IMR-90 (cell line): Measurements from ENCODE around the gene CCNJL. TPM values are rescaled to one million over a fixed set of nuclear protein-coding genes. Genes with fewer than 3 reads are reported as not detected.

Experiments
- ATAC-seq: fragments of 200-7000 bp; cut with Tn5 transposase; 2 replicates; pipeline ENCODE4 v1.9.1; 2020; ENCODE audit warnings: low read depth, mild to moderate bottlenecking, moderate library complexity
- BruUV-seq: library from RNA; stranded (reverse); fragments of 400-500 nt; replicated peaks from 2 replicates; lab custom pipeline; 2021; lab: Mats Ljungman, UMichigan
- CTCF ChIA-PET: fragments of 300-600 bp; formaldehyde crosslinking; extraction: SDS; loops from one replicate; lab custom pipeline; 2021; ENCODE audit warnings: antibody characterized with exemption; lab: Yijun Ruan, JAX
- POLR2A ChIA-PET: fragments of 300-600 bp; sonication (Branson Sonifier 250); formaldehyde crosslinking; loops from one replicate; lab custom pipeline; 2022; ENCODE audit warnings: antibody characterized with exemption; ENCODE audit not compliant: unreplicated experiment; lab: Charles Lee
- DNase-seq: peaks from one replicate; pipeline ENCODE4 v3.0.0; 2013
- H2AFZ ChIP-seq: replicated peaks from 2 replicates; pipeline ENCODE3; 2013; ENCODE audit warnings: low read length, mild to moderate bottlenecking; ENCODE audit not compliant: poor library complexity
- H2AK5ac ChIP-seq: 2 replicates; pipeline ENCODE4 v1.6.1; 2013; ENCODE audit warnings: low read depth, low read length, inconsistent platforms
- H2AK9ac ChIP-seq: replicated peaks from 2 replicates; pipeline ENCODE3; 2013; ENCODE audit warnings: mild to moderate bottlenecking, low read depth, low read length, moderate library complexity; ENCODE audit not compliant: poor library complexity
- H2BK120ac ChIP-seq: 2 replicates; pipeline ENCODE4 v1.6.1; 2013; ENCODE audit warnings: low read depth, low read length, inconsistent platforms
- H2BK15ac ChIP-seq: 3 replicates; pipeline ENCODE4 v1.6.1; 2013; ENCODE audit warnings: low read depth, low read length, inconsistent platforms
- H2BK20ac ChIP-seq: 2 replicates; pipeline ENCODE4 v1.6.1; 2013; ENCODE audit warnings: low read depth, mild to moderate bottlenecking, inconsistent platforms, low read length, moderate library complexity
- H2BK5ac ChIP-seq: 2 replicates; pipeline ENCODE4 v1.6.1; 2013; ENCODE audit warnings: mild to moderate bottlenecking, low read depth, low read length, inconsistent platforms; ENCODE audit not compliant: poor library complexity, severe bottlenecking
- H3K14ac ChIP-seq: replicated peaks from 2 replicates; pipeline ENCODE4 v1.6.1; 2013; ENCODE audit warnings: low read depth, low read length, inconsistent platforms
- H3K18ac ChIP-seq: 2 replicates; pipeline ENCODE4 v1.6.1; 2013; ENCODE audit warnings: low read depth, low read length, control low read depth
- H3K23ac ChIP-seq: 2 replicates; pipeline ENCODE4 v1.6.1; 2013; ENCODE audit warnings: low read depth, low read length, inconsistent platforms
- H3K27ac ChIP-seq: 2 replicates; pipeline ENCODE4 v1.5.1; 2013; ENCODE audit warnings: mild to moderate bottlenecking, control low read depth, low read length; ENCODE audit not compliant: insufficient read depth
- H3K27me3 ChIP-seq: 2 replicates; pipeline ENCODE4 v1.6.1; 2013; ENCODE audit warnings: low read length; ENCODE audit not compliant: control insufficient read depth, insufficient read depth
- H3K36me3 ChIP-seq: 2 replicates; pipeline ENCODE4 v1.6.1; 2013; ENCODE audit warnings: low read length, mixed read lengths; ENCODE audit not compliant: control insufficient read depth, insufficient read depth
- H3K4ac ChIP-seq: 2 replicates; pipeline ENCODE4 v1.6.1; 2013; ENCODE audit warnings: low read depth, low read length, inconsistent platforms
- H3K4me1 ChIP-seq: 2 replicates; pipeline ENCODE4 v1.6.1; 2013; ENCODE audit warnings: low read length, mixed read lengths; ENCODE audit not compliant: control insufficient read depth, insufficient read depth
- H3K4me2 ChIP-seq: 2 replicates; pipeline ENCODE4 v1.6.1; 2013; ENCODE audit warnings: low read depth, mild to moderate bottlenecking, control low read depth, low read length, moderate library complexity
- H3K4me3 ChIP-seq: 2 replicates; pipeline ENCODE4 v1.5.1; 2013; ENCODE audit warnings: low read depth, mild to moderate bottlenecking, control low read depth, low read length, moderate library complexity; ENCODE audit not compliant: insufficient read depth
- H3K56ac ChIP-seq: 2 replicates; pipeline ENCODE4 v1.6.1; 2013; ENCODE audit warnings: low read length, inconsistent platforms; ENCODE audit not compliant: insufficient read depth; ENCODE audit errors: extremely low read depth
- H3K79me1 ChIP-seq, 2 experiments: 2 replicates each; pipeline ENCODE4 v1.6.1; 2013; ENCODE audit warnings: low read length in 2 of 2, inconsistent platforms in 1 of 2, low read depth in 1 of 2
- H3K9ac ChIP-seq: 2 replicates; pipeline ENCODE4 v1.6.1; 2013; ENCODE audit warnings: low read depth, low read length, control low read depth
- H3K9me1 ChIP-seq: 2 replicates; pipeline ENCODE4 v1.6.1; 2013; ENCODE audit warnings: low read length, inconsistent platforms; ENCODE audit not compliant: insufficient read depth
- H3K9me3 ChIP-seq: 2 replicates; pipeline ENCODE4 v1.6.1; 2013; ENCODE audit warnings: low read length; ENCODE audit not compliant: control insufficient read depth, insufficient read depth
- H4K20me1 ChIP-seq: 2 replicates; pipeline ENCODE4 v1.6.1; 2013; ENCODE audit warnings: low read length, inconsistent platforms; ENCODE audit not compliant: insufficient read depth
- H4K5ac ChIP-seq: 2 replicates; pipeline ENCODE4 v1.6.1; 2013; ENCODE audit warnings: mild to moderate bottlenecking, low read depth, low read length, control low read depth
- H4K8ac ChIP-seq, 2 experiments: 2 replicates each; pipeline ENCODE4 v1.6.1; 2013; ENCODE audit warnings: low read depth in 2 of 2, low read length in 2 of 2, control low read depth in 1 of 2, inconsistent platforms in 1 of 2
- H4K91ac ChIP-seq: 2 replicates; pipeline ENCODE4 v1.6.1; 2013; ENCODE audit warnings: low read depth, low read length, inconsistent platforms; ENCODE audit not compliant: insufficient read depth
- CHD1 ChIP-seq: IDR thresholded peaks from 2 replicates; pipeline ENCODE4 v1.6.1; 2012; ENCODE audit warnings: low read depth, low read length, improper control_type of control experiment
- ELK1 ChIP-seq: fragments of 150-350 bp; IDR thresholded peaks from 2 replicates; pipeline ENCODE4 v1.6.1; 2016; ENCODE audit warnings: low read depth, mild to moderate bottlenecking, low read length, moderate library complexity, borderline replicate concordance
- FOS ChIP-seq: fragments of 150-350 bp; IDR thresholded peaks from 2 replicates; pipeline ENCODE4 v1.6.1; 2016; ENCODE audit warnings: low read depth, low read length
- MAZ ChIP-seq: IDR thresholded peaks from 2 replicates; pipeline ENCODE4 v1.6.1; 2012; ENCODE audit warnings: low read depth, mild to moderate bottlenecking, low read length, improper control_type of control experiment, moderate library complexity, borderline replicate concordance
- MXI1 ChIP-seq: IDR thresholded peaks from 2 replicates; pipeline ENCODE4 v1.6.1; 2012; ENCODE audit warnings: low read depth, mild to moderate bottlenecking, low read length, moderate library complexity, borderline replicate concordance
- NFE2L2 ChIP-seq: fragments of 150-350 bp; IDR thresholded peaks from 2 replicates; pipeline ENCODE4 v1.6.1; 2016; ENCODE audit warnings: low read depth, mild to moderate bottlenecking, low read length
- RCOR1 ChIP-seq: IDR thresholded peaks from 2 replicates; pipeline ENCODE4 v1.6.1; 2012; ENCODE audit warnings: mild to moderate bottlenecking, low read length, improper control_type of control experiment; ENCODE audit not compliant: insufficient replicate concordance
- SMC3 ChIP-seq: fragments of 150-350 bp; IDR thresholded peaks from 2 replicates; pipeline ENCODE4 v1.6.1; 2016; ENCODE audit warnings: low read depth, mild to moderate bottlenecking, antibody characterized with exemption, low read length, moderate library complexity
- WGBS, 2 experiments: methylation state at CpG; one replicate each; pipeline versions ENCODE4 v1.1.5 to v1.1.7; 2013; ENCODE audit warnings: missing lambda C conversion rate in 2 of 2; ENCODE audit not compliant: insufficient read length in 1 of 2; ENCODE audit errors: extremely low coverage in 2 of 2; 5-methylcytosine and 5-hydroxymethylcytosine counted together
- dilution Hi-C: fragments of 300-500 bp; cut with HindIII; formaldehyde crosslinking; loops from one replicate; pipeline ENCODE4 v1.14.3; 2018; ENCODE audit warnings: low sequenced_read_pairs; ENCODE audit not compliant: unreplicated experiment
- in situ Hi-C: fragments of 300-500 bp; cut with MboI; formaldehyde crosslinking; loops from 3 replicates; pipeline ENCODE4 v1.14.3; 2019; ENCODE audit warnings: low sequenced_read_pairs, inconsistent platforms, mixed read lengths
- intact Hi-C: fragments of 100-400 bp; cut with micrococcal nuclease; formaldehyde crosslinking; loops from 2 replicates; pipeline ENCODE4 v1.10.0; 2022
- polyA plus RNA-seq, 3 experiments: library from polyadenylated mRNA; depleted of rRNA; stranded (reverse); fragments of >200 nt; gene quantifications; 2 replicates each; pipeline ENCODE4 v1.2.3, GENCODE V29; 2012; ENCODE audit warnings: low replicate concordance in 1 of 3
- total RNA-seq: library from RNA; depleted of rRNA; stranded (reverse); fragments of >200 nt; gene quantifications from 2 replicates; pipeline ENCODE4 v1.2.3, GENCODE V29; 2012

CCNJL gene
- total and polyA plus RNA-seq, 2 of the 4 experiments (the other 2 are of a cell fraction): 2.0 to 3.8 TPM

DNA sequence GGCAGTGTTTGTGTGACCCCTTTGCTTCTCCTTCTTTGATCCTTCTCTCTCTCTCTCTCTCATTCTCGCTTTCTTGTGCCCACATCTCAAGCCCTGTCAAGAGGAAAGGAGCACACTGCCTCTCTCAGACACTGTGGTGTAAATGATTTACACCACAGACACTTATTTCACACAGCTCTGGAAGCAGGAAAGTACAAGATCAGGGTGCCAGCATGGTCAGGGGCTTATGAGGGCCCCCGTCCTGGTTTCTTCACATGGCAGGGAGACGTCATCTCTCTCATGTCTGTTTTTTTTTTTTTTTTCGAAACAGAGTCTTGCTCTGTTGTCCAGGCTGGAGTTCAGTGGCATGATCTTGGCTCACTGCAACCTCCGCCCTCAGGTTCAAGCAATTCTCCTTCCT, 76.6 kb downstream of the CCNJL start:
- no peaks in the 10 kb centered on the region for H3K9me3 ChIP-seq
- no peak overlapping the region for H3K14ac ChIP-seq
- WGBS, 2 experiments: 83% methylated on average over 2 of the region's 5 CpGs; no CpG with 5 or more reads in 1 of the 2 experiments
- in situ Hi-C loops (no loop called here), dilution Hi-C loops (no loop called here), intact Hi-C loops (no loop called here)
- no peak overlapping the region for H4K5ac ChIP-seq
- no peak overlapping the region for H2BK5ac ChIP-seq
- H3K4me3 ChIP-seq: no peak overlapping the region
- no peak overlapping the region for H3K4me2 ChIP-seq
- no TSS peak for BruUV-seq
- no peak overlapping the region for H3K56ac ChIP-seq
- TF ChIP-seq MAZ: no peak
- TF ChIP-seq FOS: no peak
- TF ChIP-seq ELK1: no peak
- TF ChIP-seq RCOR1: no peak
- TF ChIP-seq SMC3: no peak
- no peak for TF ChIP-seq NFE2L2
- TF ChIP-seq CHD1: no peak
- TF ChIP-seq MXI1: no peak
- H3K79me1 ChIP-seq: no peaks in the 10 kb centered on the region
- H3K18ac ChIP-seq: no peak overlapping the region
- H3K27me3 ChIP-seq: no peaks in the 10 kb centered on the region; the same call in 1 of the 2 replicates
- ATAC-seq (no peak), DNase-seq (no peak)
- H3K9ac ChIP-seq: no peak overlapping the region
- no peak overlapping the region for H3K23ac ChIP-seq
- no peaks in the 10 kb centered on the region for H3K4me1 ChIP-seq
- H2AFZ ChIP-seq: peak overlapping the region; percentile 61
- H3K36me3 ChIP-seq: no peaks in the 10 kb centered on the region
- H3K27ac ChIP-seq: no peak overlapping the region
- 0 out of 2 replicates have a peak, but pooled peaks cover under 1% of the 10 kb centered on the region for H3K9me1 ChIP-seq
- H2BK15ac ChIP-seq: no peak overlapping the region
- H2BK120ac ChIP-seq: no peak overlapping the region
- no peak overlapping the region for H3K4ac ChIP-seq
- no peaks in the 10 kb centered on the region for H4K20me1 ChIP-seq
- no peak overlapping the region for H2BK20ac ChIP-seq
- no peak overlapping the region for H2AK9ac ChIP-seq
- POLR2A ChIA-PET: no interaction called here
- H4K91ac ChIP-seq: no peak overlapping the region
- CTCF ChIA-PET: interaction anchor here (1.0 kb wide), 1 partner anchor 9 kb away, joined by 3 read pairs; no protein-coding TSS in a partner anchor
- no peak overlapping the region for H4K8ac ChIP-seq
- H2AK5ac ChIP-seq: no peak overlapping the region
